Measurements from ENCODE around the gene MSANTD7. TPM values are rescaled to one million over a fixed set of nuclear protein-coding genes. Genes with fewer than 3 reads are reported as not detected.

Gene MSANTD7
- 10 to 100 TPM in 1 of 4 donors, 1 to 10 TPM in 3; 5.4 to 11.1 (median 8.0) TPM for total RNA-seq

DNA sequence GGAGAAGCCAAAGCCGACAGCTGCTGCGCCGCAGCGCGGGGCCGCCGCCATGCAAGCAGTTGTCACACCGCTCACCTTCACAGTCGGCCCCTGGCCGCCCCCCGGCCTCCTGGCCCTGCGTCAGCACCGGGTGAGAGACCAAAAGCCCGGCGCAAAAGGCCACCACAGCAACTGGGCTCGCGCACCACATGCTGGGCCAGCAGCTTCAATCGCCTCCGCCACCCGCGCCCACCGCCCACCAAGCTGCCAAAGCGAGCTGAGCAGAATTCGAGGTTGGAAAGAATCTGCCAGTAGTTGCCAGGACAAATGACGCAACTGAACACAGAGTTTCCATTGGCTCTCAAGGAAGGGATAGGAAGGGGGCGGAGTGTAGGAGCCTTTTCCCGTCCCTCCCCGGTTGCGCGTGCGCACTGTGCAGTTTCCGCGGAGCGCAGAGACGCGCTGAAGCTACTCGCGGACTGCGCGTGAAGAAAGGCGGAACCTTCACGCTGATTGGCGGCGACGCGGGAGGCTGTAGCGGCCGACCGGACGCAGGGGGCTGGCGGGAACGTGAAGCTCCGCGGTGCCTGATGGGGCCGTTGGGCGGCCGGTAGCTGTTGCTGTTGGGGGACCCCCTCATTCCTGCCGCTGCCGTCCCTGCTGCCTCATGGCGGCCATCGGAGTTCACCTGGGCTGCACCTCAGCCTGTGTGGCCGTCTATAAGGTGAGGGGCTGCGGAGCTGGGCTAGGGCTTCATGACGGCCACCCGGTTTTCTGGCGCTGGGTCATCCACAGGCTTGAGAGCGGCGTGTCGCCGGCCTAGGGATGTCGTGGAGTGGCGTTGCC, at the start of gene MSANTD7, which contains the start of the genes CDNF and HSPA14:
Gene MSANTD7 (plus strand): TSS at position 550 of the 825 bp plus-strand sequence. CDS start 3,979 bp downstream, outside the sequence.
Gene CDNF (minus strand): TSS at position 281 of the 825 bp plus-strand sequence. CDS start 91 bp downstream, at position 190.
Gene HSPA14 (plus strand): TSS at position 550 of the 825 bp plus-strand sequence. CDS start 97 bp downstream, at position 647.
- Histone ChIP-seq H3K27me3 (no peaks in the 10 kb centered on the region), H3K27ac (replicated peaks in 1 of 4) (peak within 1 kb of the TSS; percentile 95 to 96 (median 96)), H3K36me3 (peaks cover 12 to 24% (median 19%) of the 10 kb centered on the region in 4 donors), H3K9me3 (no peaks in the 10 kb centered on the region), H3K4me3 (peak within 1 kb of the TSS; percentile 71 to 97 (median 84)), H3K4me1 (peaks cover 17 to 22% (median 19%) of the 10 kb centered on the region in 4 donors)
- TF ChIP-seq POLR2AphosphoS5 (IDR thresholded peaks at IDR 0.05) (peak; percentile 91 to 99), POLR2A (IDR thresholded peaks at IDR 0.05; ENCODE audit: low read depth) (peak; percentile 66), EP300 (IDR thresholded peaks at IDR 0.05) (no peak)
- TF ChIP-seq, protein P1, sequence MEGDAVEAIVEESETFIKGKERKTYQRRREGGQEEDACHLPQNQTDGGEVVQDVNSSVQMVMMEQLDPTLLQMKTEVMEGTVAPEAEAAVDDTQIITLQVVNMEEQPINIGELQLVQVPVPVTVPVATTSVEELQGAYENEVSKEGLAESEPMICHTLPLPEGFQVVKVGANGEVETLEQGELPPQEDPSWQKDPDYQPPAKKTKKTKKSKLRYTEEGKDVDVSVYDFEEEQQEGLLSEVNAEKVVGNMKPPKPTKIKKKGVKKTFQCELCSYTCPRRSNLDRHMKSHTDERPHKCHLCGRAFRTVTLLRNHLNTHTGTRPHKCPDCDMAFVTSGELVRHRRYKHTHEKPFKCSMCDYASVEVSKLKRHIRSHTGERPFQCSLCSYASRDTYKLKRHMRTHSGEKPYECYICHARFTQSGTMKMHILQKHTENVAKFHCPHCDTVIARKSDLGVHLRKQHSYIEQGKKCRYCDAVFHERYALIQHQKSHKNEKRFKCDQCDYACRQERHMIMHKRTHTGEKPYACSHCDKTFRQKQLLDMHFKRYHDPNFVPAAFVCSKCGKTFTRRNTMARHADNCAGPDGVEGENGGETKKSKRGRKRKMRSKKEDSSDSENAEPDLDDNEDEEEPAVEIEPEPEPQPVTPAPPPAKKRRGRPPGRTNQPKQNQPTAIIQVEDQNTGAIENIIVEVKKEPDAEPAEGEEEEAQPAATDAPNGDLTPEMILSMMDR (IDR thresholded peaks at IDR 0.05) = peak in 1 of 3 experiments; percentile 9
- WGBS = 0% methylated on average over 23 of the region's 72 CpGs
- intact Hi-C loops (cut with DNase I) = loop anchor here (5.0 kb wide), 3 partner anchors 39 to 236 kb away; partner anchors contain the start of gene SUV39H2
- DNase-seq (ENCODE audit: extremely low spot score) = peak; percentile 99

GRCh38 chr10:14798636-14799035, 39.5 kb upstream of the MSANTD7 start:
- no peak for DNase-seq (ENCODE audit: extremely low spot score)
- H3K36me3 ChIP-seq = no peaks in the 10 kb centered on the region
- H3K27me3 ChIP-seq = no peaks in the 10 kb centered on the region
- no peak overlapping the region for H3K27ac ChIP-seq (replicated peaks in 1 of 4)
- no peak overlapping the region for H3K4me3 ChIP-seq
- TF ChIP-seq EP300 (IDR thresholded peaks at IDR 0.05) (no peak), POLR2AphosphoS5 (IDR thresholded peaks at IDR 0.05) (no peak), POLR2A (IDR thresholded peaks at IDR 0.05; ENCODE audit: low read depth) (no peak)
- TF ChIP-seq, protein P1 (IDR thresholded peaks at IDR 0.05) = no peak
- H3K9me3 ChIP-seq = no peaks in the 10 kb centered on the region
- peaks cover 0 to 2% (median 0%) of the 10 kb centered on the region in 4 donors for H3K4me1 ChIP-seq
- WGBS = 58% methylated on average over 5 of the region's 5 CpGs
- intact Hi-C loops (cut with DNase I) = no loop called here

GRCh38 chr10:14800397-14800796, 37.7 kb upstream of the MSANTD7 start:
- intact Hi-C loops (cut with DNase I) = no loop called here
- 72% methylated on average over 1 of the region's 1 CpG for WGBS
- Histone ChIP-seq H3K9me3 (no peaks in the 10 kb centered on the region), H3K27me3 (no peaks in the 10 kb centered on the region), H3K36me3 (no peaks in the 10 kb centered on the region), H3K27ac (replicated peaks in 1 of 4) (no peak overlapping the region), H3K4me3 (no peak overlapping the region), H3K4me1 (peaks cover 0 to 2% (median 0%) of the 10 kb centered on the region in 4 donors)
- no peak for DNase-seq (ENCODE audit: extremely low spot score)
- no peak for TF ChIP-seq POLR2AphosphoS5 (IDR thresholded peaks at IDR 0.05)
- TF ChIP-seq, protein P1 (IDR thresholded peaks at IDR 0.05) = no peak
- no peak for TF ChIP-seq EP300 (IDR thresholded peaks at IDR 0.05)
- no peak for TF ChIP-seq POLR2A (IDR thresholded peaks at IDR 0.05; ENCODE audit: low read depth)

- Histone ChIP-seq H3K4me3 (no peak overlapping the region), H3K36me3 (no peaks in the 10 kb centered on the region), H3K9me3 (no peaks in the 10 kb centered on the region), H3K27ac (replicated peaks in 1 of 4) (no peak overlapping the region), H3K4me1 (peaks cover 0 to 2% (median 0%) of the 10 kb centered on the region in 4 donors), H3K27me3 (no peaks in the 10 kb centered on the region)
- TF ChIP-seq POLR2A (IDR thresholded peaks at IDR 0.05; ENCODE audit: low read depth) (no peak), POLR2AphosphoS5 (IDR thresholded peaks at IDR 0.05) (no peak), EP300 (IDR thresholded peaks at IDR 0.05) (no peak)
- TF ChIP-seq, protein P1 (IDR thresholded peaks at IDR 0.05) = no peak
- intact Hi-C loops (cut with DNase I) = no loop called here
- 62% methylated on average over 5 of the region's 5 CpGs for WGBS
- no peak for DNase-seq (ENCODE audit: extremely low spot score)
Observed at GRCh38 chr10:14801723-14802122, 36.4 kb upstream of the MSANTD7 start.

Measured in esophagus muscularis mucosa (tissue), 4 donors.